GM21423 (cell line): Measurements from ENCODE around the gene FBXL7.

Experiments
- ATAC-seq: cut with Tn5 transposase; IDR thresholded peaks from one replicate; pipeline ENCODE4 v1.9.1; 2021; ENCODE audit warnings: mild to moderate bottlenecking, moderate library complexity; ENCODE audit not compliant: unreplicated experiment

The FBXL7 gene

DNA sequence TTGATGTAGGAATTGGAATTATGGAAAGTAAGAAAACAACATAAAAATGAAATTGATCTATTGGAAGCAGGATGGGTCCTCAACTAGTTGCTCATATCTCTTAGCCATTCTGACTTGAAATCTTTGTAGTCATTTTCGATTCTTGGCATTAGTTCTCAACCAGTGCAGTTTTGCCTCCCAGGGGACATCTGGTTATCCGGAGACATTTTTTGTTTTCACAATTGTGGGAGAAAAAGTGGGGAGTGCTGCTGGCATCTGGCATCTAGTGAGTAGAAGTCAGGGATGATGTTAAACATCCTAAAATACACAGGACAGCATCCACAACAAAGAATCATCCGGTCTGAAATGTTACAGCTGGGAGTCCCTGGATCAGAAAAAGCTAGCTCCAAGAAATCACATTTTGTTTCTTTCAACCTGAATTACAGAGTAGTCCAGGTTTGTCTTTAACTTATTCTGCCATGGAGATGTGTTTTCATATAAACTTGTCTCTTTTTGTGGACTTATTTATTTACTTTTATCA lies 74.9 kb downstream of the FBXL7 start:
- no peak for ATAC-seq

GRCh38 chr5:15575666-15576065 lies 75.7 kb downstream of the FBXL7 start:
- ATAC-seq = no peak

DNA sequence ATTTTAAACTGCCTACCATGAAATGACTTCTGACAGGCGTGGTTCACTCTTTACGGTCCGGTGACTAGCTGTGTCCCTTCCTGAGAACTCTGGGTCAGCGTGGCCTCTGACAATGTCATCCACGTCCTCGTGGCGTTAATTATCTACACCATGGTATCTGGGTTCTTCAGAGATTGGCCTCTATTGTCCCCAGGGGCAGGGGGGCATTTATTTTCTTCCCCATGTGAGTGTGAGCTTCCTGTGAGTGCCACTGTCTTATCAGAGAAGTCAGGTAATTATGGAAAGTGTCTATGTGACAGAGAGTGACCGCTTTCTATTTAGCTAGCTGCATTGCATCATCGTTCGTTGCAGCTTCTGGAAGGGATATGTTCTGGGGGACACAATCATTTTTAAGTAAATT lies 77.2 kb downstream of the FBXL7 start:
- ATAC-seq = no peak

- ATAC-seq = no peak
These were observed 77.9 kb downstream of the FBXL7 start for GRCh38 chr5:15577831-15578230.

DNA sequence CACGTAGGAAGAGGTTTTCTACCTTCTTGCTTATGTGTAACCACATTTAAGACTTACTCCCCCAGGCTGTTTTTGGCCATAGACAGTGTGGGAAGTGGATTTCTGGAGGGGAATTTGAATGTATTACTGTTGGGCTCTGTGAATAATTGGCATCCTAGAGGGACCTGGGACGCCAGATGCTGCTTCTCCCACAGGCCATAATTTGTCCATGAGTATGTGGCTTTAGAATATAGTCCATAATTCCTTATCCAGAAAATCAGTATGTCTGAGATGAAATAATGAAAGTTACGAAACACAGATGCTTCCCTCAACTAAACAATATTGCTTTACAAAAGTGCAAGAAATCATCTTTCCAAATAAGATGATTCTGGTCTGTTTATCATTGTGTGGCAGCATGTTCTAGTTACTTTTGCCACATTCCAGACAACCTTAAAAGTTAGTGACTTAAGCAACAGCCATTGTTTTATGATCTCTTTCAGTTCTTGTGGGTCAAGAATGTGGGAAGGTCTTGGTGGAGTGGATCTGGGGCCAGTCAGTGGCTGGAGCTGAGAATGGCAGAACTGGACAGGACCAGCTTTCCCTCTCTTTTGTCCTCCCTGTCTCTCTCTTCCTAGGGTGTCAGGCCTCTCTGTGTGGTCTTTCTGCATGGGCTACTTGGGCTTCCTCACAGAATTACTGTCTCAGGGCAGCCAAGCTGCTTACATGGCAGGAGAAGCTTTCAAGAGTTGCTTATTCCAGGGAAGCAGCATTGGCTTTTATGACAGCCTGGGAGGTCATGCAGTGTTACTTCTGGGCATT lies 79.4 kb downstream of the FBXL7 start:
- no peak for ATAC-seq

DNA sequence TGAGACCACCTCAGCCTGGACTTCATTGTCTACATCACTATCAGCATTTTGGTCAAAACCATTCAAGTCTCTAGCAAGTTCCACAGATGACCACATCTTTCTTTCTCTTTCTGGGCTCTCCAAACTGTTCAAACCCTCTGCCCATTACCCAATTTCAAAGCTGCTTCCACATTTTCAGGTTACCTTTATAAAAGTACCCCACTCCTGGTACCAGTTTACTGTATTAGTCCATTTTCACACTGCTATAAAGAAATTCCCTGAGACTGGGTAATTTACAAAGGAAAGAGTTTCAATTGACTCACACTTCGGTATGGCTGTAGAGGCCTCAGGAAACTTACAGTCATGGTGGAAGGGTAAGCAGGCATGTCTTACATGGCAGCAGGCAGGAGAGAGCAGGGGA lies 84.5 kb downstream of the FBXL7 start:
- ATAC-seq = no peak

DNA sequence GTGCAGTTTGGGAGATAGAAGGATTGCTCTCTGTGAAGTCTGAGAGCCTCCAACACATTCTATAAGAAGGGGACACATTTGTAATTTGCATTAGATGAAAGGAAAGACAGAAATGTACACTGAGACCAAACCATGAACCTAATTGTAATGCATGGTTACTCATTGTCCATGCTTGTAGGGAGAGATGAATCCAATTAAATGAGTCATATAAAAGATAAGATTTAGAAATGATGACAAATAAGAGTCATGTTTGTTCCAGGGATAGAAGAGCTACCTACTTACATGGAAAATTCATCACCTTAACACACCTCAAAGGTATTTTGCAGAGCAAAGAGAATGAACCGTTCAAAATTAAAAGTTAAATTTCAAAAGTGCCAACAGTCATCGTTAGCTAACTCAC lies 85.1 kb downstream of the FBXL7 start:
- ATAC-seq = no peak

DNA sequence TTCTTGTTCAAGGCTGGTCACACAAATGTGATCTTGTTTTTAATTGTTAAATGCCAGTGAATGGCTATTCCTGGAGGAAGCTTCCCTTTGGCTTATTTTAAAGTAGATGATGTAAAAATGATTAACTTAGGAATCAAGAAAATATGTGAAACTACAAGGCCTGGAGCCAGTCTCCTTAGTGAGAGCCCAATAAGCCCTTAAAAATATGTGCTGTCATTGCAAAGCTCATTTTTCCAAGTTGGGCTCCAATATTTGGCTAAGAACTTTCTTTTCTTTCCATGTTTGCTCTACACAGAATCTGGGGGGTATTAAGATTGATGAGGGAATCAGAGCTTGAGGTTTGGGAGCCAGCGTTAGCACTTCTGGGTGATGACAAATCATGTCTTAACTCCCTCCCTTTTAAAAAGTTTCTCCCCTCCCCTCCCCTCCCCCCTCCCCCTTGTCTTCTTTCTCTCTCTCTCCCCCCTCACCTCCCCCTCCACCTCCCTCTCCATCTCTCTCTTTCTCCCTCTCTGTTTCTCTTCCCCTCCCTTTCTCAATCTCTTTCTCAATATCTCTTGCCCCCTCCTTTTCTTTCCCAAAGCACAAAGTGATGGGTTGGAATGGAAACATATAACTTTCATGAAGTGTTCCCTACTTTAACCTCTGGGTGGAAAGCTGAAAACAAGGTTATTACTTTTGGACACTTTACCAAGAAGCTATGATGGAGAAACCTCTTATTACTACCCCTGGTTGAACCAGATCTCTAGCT lies 86.0 kb downstream of the FBXL7 start:
- ATAC-seq = no peak

DNA sequence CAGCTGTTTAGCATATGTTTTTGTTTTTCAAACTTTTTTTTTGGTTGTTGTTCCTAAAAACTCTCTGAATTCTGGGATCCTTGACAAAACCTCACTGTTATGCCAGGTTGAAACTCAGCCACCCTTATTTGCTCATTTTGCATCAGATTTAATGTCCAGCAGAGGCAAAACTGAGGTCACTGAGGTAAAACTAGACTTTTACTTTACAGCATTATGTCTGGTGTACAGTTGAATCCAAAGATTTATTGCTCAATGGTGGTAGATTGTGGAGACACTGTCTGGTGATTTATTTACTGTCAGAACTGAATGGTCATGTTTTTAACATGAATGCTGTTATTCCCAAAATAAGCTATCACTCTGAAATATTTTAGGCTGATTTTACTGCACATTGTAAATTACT lies 87.9 kb downstream of the FBXL7 start:
- ATAC-seq = no peak

DNA sequence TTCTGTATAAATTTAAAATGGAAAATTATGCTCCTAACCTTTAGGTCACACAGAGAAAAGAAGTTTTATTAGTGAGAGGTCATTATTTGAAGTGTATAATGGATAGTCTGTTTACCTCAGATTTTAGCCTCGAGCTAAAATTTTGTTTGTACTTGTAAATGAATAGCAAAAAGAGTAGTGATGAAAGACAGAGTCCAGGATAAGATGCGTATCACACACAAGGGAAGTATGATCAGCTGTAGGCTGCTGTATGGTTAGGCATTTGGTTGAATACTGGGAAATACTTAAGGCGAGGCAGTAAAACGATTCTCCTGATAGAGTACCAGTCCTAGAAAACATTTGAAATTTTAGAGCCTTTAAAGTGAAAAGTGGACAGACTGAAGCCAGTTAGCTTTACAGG lies 92.7 kb downstream of the FBXL7 start:
- no peak for ATAC-seq

DNA sequence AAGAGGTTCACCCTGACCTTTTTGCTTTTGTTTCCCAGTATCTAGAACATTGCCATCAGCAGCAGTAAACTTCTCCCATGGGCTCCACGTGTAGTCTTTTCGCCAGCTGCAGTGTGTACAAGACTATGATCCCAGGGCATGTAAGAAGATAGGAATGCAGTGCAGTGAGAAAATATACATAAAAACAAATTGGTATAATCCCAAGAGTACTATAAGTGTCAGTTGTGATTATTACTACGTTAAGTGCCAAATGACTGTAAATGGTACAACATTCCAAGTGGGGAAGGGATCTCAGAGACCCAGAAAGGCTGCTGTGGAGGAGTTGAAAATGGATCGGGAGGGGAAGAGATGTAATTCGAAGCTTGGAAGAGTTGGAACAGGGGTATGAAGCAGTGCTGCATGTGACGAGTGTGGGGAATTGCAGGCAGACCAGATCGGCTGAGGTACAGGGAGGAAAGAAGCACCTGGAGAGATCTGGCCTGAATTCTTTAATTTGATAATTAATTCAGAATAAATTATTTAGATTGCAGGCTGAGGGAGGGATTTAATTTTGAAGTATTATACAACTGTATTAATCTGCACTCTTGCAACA lies 95.1 kb downstream of the FBXL7 start:
- ATAC-seq = no peak

- ATAC-seq = no peak
These were observed 95.9 kb downstream of the FBXL7 start for GRCh38 chr5:15595929-15596328.

DNA sequence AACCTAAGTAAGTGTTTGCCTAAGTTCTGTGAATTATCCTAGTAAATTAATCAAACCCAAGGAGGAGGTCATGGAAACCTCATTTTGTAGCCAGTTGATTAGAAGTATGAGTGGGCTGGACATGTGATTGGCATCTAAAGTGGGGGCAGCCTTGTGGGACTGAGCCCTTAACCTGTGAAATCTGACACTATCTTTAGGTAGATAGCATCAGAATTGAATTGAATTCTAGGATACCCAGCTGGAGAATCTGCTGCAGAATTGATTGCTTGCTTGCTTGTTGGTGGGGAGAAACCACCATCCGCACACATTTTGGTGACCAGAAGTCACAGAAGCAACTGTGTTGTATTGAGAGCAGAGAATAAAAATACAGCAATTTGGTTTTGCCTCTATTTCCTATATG lies 97.0 kb downstream of the FBXL7 start:
- ATAC-seq = no peak

DNA sequence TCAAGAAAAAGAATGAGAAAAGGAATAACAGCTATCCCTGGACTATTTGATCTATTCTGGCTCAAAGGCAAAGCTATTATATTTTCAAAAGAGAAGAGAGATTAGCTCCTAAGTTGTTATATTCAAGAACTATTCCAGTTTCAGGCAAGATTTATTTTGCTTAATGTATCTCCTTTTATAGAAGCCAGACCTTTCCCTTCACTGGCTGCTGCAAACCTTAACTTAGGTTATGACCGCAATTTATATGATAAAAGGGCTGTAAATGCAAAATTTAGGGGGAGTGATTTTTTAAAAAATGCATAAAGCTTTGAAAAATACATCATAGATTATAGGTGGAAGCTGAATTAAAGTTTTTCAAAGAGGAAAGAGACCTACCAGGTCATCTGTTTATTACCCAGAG lies 97.8 kb downstream of the FBXL7 start:
- no peak for ATAC-seq

DNA sequence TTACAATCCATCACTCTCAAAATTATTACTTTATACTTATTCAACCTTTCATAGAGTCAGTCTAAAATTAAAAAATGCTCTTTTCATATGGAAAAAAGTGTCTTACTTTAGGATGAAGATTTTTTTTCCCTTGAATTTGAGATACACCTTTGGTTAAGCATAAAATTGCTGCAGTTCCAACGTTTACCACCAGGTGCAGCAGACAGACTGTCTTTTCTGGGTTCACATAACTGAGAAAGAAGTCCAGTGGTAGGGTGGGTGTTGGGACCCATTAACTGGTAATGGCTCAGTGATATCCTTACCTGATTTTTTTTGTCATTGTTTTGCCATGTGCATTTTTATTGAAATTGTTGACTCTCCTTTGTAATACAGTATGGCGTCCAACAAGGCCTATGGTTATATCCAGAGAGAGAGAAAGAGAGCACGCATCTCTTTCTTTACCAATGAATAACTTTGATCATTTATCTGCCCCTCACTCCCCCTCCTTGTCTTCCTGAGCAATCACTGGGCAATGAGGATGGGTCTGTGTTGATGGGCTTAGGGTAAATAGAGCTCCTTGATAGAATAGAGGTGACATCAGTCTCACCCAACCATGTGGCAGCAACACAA lies 98.4 kb downstream of the FBXL7 start:
- no peak for ATAC-seq

- ATAC-seq = no peak
These were observed 100.1 kb downstream of the FBXL7 start for GRCh38 chr5:15600035-15600434.

DNA sequence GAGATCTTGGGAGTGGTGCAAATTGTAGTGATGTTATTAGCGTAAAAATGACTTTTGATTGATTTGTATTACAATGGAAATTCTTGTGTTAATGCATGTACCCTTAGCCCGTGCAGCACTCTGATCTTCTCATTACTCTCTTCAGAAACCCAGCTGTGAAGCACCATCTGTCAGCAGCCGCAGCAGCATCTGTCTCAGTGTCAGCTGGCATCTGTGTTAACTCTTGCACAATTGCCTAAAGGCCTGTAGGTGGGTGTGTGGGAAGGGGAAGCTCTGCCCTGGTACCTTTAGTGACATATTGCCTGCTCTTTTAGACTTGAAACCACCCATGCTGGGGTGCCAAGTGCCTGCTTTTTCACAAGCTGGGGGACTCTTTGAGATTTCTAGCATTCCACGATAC lies 101.3 kb downstream of the FBXL7 start:
- ATAC-seq = no peak

DNA sequence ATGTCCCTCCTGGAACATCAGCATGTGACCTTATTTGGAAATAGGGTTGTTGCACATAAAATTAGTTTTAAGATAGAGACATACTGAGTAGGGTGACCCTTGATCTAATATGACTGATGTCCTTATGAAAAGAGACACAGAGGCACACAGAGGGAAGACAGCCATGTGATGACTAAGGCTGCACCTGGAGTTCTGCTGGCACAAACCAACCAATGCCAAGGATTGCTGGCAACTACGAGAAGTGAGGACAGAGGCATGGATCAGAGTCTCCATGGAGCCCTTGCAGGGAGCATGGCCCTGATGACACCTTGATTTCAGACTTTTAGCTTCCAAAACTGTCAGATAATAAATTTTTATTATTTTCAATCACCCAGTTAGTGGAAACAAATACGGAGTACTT lies 101.9 kb downstream of the FBXL7 start:
- no peak for ATAC-seq

- no peak for ATAC-seq
These were observed 105.0 kb downstream of the FBXL7 start for GRCh38 chr5:15604986-15605385.

DNA sequence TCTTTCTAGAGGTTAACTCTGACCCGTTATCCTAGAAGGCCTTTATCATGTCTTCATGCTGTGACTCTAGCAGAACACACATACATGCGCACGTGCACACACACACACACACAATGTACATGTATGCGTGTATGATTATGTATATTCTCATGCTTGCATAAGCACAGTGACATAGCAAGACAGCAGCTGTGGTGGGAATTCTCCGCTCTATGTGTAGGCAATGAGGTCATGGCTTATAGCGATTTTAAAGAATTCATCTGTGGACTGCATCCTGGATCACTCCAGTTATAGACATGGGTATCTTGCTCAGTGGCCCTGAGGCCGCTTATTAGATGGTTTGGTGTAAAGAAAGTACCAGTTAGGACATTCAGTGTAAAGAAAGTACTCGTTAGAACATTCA lies 106.2 kb downstream of the FBXL7 start:
- no peak for ATAC-seq

- no peak for ATAC-seq
These were observed 107.1 kb downstream of the FBXL7 start for GRCh38 chr5:15607076-15607475.
